Caco-2 (cell line): ENCODE results near the gene TMEM222. TPM values are rescaled to one million over a fixed set of nuclear protein-coding genes. Genes with fewer than 3 reads are reported as not detected.

Experiments used
- BruUV-seq: library from RNA; stranded (reverse); fragments of 400-500 nt; replicated peaks from 2 replicates; lab custom pipeline; 2021; lab: Mats Ljungman, UMichigan
- CTCF ChIA-PET: fragments of 300-600 bp; sonication (Branson Sonifier 250); formaldehyde crosslinking; loops from one replicate; lab custom pipeline; 2022; ENCODE audit warnings: antibody characterized with exemption; lab: Charles Lee
- POLR2A ChIA-PET: fragments of 300-600 bp; sonication (Branson Sonifier 250); formaldehyde crosslinking; loops from one replicate; lab custom pipeline; 2022; ENCODE audit warnings: antibody characterized with exemption; lab: Charles Lee
- DNase-seq, 2 experiments: peaks; one replicate each; pipeline versions ENCODE4 v3.0.0 to v3.0.0-alpha.2; 2020 to 2022
- H3K27me3 ChIP-seq: replicated peaks from 2 replicates; pipeline ENCODE4 v1.6.0; 2011; ENCODE audit warnings: low read length; ENCODE audit not compliant: control insufficient read depth, insufficient read depth
- H3K36me3 ChIP-seq: 2 replicates; pipeline ENCODE4 v1.5.1; 2011; ENCODE audit warnings: low read length; ENCODE audit not compliant: control insufficient read depth, insufficient read depth
- H3K4me1 ChIP-seq: fragments of 250-450 bp; sonication (Bioruptor Pico); 2 replicates; pipeline ENCODE4 v1.5.1; 2020; ENCODE audit warnings: mild to moderate bottlenecking
- H3K4me3 ChIP-seq: 2 replicates; pipeline ENCODE4 v1.5.1; 2011; ENCODE audit warnings: low read depth, mild to moderate bottlenecking, control low read depth, low read length
- H3K9me3 ChIP-seq: fragments of 250-450 bp; sonication (Bioruptor Pico); 2 replicates; pipeline ENCODE4 v1.5.1; 2020; ENCODE audit warnings: mild to moderate bottlenecking, moderate library complexity
- H3K27ac Mint-ChIP-seq: one replicate; pipeline ENCODE4 v1.8.0; 2022; ENCODE audit warnings: mixed read lengths; ENCODE audit not compliant: unreplicated experiment
- H3K27me3 Mint-ChIP-seq: one replicate; pipeline ENCODE4 v1.8.0; 2022; ENCODE audit warnings: mixed read lengths; ENCODE audit not compliant: insufficient read depth, unreplicated experiment
- H3K36me3 Mint-ChIP-seq: one replicate; pipeline ENCODE4 v1.8.0; 2022; ENCODE audit warnings: mild to moderate bottlenecking, mixed read lengths; ENCODE audit not compliant: insufficient read depth, unreplicated experiment
- H3K4me1 Mint-ChIP-seq: one replicate; pipeline ENCODE4 v1.8.0; 2022; ENCODE audit warnings: low read depth, mixed read lengths; ENCODE audit not compliant: unreplicated experiment
- H3K4me3 Mint-ChIP-seq: one replicate; pipeline ENCODE4 v1.8.0; 2022; ENCODE audit warnings: mild to moderate bottlenecking, moderate library complexity, mixed read lengths; ENCODE audit not compliant: unreplicated experiment
- H3K9me3 Mint-ChIP-seq: one replicate; pipeline ENCODE4 v1.8.0; 2022; ENCODE audit warnings: mixed read lengths; ENCODE audit not compliant: unreplicated experiment
- intact Hi-C: fragments of 100-400 bp; cut with micrococcal nuclease; formaldehyde crosslinking; loops from one replicate; pipeline ENCODE4 v1.10.0; 2022; ENCODE audit not compliant: unreplicated experiment
- total RNA-seq: library from RNA; stranded (reverse); gene quantifications from 2 replicates; pipeline ENCODE4 v1.2.3, GENCODE V29; 2022
- TF ChIP-seq, protein P1 (sequence below), 2 experiments: fragments of 200-600 bp in 1 of 2; IDR thresholded peaks; 1 replicate in 1 of 2; 2 replicates in 1 of 2; pipeline versions ENCODE4 v1.5.1 to v1.8.0; 2011 to 2022; ENCODE audit warnings: antibody characterized with exemption in 1 of 2, control low read depth in 1 of 2, inconsistent platforms in 1 of 2, low read depth in 1 of 2, low read length in 1 of 2, mild to moderate bottlenecking in 1 of 2, moderate library complexity in 1 of 2; ENCODE audit not compliant: insufficient read depth in 1 of 2, severe bottlenecking in 1 of 2, unreplicated experiment in 1 of 2

The TMEM222 gene
- total RNA-seq, 1 experiment from 2014 or later, result 32.3 TPM

DNA sequence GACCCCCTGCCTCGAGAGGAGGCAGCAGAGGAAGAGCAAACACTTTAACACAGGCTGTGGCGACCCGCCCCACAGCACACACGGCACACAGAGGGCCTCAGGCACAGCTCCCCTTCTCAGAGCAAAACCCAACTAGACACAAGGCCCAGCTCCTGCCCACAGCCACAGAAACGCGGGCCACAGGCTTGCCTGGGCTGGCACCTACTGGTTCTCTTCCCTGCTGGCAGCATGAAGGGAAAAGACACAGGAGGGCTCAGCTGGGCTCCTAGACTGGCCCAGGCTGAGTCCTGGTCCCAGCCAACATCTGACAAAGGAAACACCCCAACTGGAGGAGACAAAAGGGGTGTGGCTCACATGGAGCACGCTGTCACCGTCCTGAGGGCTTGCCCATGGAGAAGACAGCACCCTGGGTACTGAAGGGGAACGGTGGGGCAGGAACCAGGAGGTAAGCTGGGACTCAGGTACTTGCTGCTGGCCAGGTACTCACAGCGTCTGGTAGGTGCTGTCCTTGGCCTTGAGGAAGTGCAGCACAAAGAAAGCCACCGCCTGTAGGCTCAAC, 57.7 kb downstream of the TMEM222 start:
- Mint-ChIP-seq H3K27ac (no peak overlapping the region), H3K9me3 (no peaks in the 10 kb centered on the region), H3K27me3 (no peaks in the 10 kb centered on the region), H3K4me3 (no peak overlapping the region), H3K4me1 (no peaks in the 10 kb centered on the region), H3K36me3 (no peaks in the 10 kb centered on the region)
- intact Hi-C loops, result no loop called here
- H3K4me3 ChIP-seq, result no peak overlapping the region
- TF ChIP-seq, protein P1, sequence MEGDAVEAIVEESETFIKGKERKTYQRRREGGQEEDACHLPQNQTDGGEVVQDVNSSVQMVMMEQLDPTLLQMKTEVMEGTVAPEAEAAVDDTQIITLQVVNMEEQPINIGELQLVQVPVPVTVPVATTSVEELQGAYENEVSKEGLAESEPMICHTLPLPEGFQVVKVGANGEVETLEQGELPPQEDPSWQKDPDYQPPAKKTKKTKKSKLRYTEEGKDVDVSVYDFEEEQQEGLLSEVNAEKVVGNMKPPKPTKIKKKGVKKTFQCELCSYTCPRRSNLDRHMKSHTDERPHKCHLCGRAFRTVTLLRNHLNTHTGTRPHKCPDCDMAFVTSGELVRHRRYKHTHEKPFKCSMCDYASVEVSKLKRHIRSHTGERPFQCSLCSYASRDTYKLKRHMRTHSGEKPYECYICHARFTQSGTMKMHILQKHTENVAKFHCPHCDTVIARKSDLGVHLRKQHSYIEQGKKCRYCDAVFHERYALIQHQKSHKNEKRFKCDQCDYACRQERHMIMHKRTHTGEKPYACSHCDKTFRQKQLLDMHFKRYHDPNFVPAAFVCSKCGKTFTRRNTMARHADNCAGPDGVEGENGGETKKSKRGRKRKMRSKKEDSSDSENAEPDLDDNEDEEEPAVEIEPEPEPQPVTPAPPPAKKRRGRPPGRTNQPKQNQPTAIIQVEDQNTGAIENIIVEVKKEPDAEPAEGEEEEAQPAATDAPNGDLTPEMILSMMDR (IDR thresholded peaks at IDR 0.05; ENCODE audit: insufficient read depth in 1 of 2, low read depth in 1 of 2, low read length in 1 of 2, severe bottlenecking in 1 of 2, unreplicated experiment in 1 of 2), result no peak
- POLR2A ChIA-PET, result no interaction called here
- no peak for DNase-seq
- no peaks in the 10 kb centered on the region for H3K9me3 ChIP-seq
- CTCF ChIA-PET, result interaction anchor here (0.6 kb wide), 1 partner anchor 14 kb away, joined by 4 read pairs; no protein-coding TSS in a partner anchor
- no peaks in the 10 kb centered on the region for H3K36me3 ChIP-seq
- no peaks in the 10 kb centered on the region for H3K4me1 ChIP-seq
- no TSS peak for BruUV-seq
- H3K27me3 ChIP-seq, result no peaks in the 10 kb centered on the region

DNA sequence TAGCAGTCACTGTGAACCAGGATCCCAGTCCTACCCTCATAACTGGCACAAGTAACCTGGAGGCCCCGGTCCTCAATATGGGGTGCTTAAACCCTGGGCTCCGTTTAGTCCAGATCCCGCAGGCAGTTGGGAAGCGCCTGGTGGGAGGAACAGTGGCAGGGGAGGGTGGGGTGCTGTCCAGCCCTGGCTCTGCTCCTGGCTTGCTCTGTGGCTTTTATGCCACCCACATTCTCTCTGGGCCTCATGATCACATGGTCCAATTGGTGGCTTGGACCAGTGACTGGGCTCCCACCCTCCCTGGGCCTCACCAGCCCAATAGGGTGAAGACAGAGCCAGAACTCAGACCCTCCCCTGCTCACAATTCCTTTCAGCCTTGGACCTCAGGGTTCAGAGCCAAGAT, 58.3 kb downstream of the TMEM222 start:
- Mint-ChIP-seq H3K4me1 (no peaks in the 10 kb centered on the region), H3K36me3 (no peaks in the 10 kb centered on the region), H3K4me3 (no peak overlapping the region), H3K9me3 (no peaks in the 10 kb centered on the region), H3K27me3 (no peaks in the 10 kb centered on the region), H3K27ac (no peak overlapping the region)
- ChIA-PET CTCF (interaction anchor here (0.6 kb wide), 1 partner anchor 15 kb away, joined by 4 read pairs; no protein-coding TSS in a partner anchor), POLR2A (no interaction called here)
- no peak for DNase-seq
- Histone ChIP-seq H3K4me3 (no peak overlapping the region), H3K27me3 (no peaks in the 10 kb centered on the region), H3K4me1 (no peaks in the 10 kb centered on the region), H3K36me3 (no peaks in the 10 kb centered on the region), H3K9me3 (no peaks in the 10 kb centered on the region)
- TF ChIP-seq, protein P1 (IDR thresholded peaks at IDR 0.05; ENCODE audit: insufficient read depth in 1 of 2, low read depth in 1 of 2, low read length in 1 of 2, severe bottlenecking in 1 of 2, unreplicated experiment in 1 of 2), result no peak
- intact Hi-C loops, result no loop called here
- no TSS peak for BruUV-seq

DNA sequence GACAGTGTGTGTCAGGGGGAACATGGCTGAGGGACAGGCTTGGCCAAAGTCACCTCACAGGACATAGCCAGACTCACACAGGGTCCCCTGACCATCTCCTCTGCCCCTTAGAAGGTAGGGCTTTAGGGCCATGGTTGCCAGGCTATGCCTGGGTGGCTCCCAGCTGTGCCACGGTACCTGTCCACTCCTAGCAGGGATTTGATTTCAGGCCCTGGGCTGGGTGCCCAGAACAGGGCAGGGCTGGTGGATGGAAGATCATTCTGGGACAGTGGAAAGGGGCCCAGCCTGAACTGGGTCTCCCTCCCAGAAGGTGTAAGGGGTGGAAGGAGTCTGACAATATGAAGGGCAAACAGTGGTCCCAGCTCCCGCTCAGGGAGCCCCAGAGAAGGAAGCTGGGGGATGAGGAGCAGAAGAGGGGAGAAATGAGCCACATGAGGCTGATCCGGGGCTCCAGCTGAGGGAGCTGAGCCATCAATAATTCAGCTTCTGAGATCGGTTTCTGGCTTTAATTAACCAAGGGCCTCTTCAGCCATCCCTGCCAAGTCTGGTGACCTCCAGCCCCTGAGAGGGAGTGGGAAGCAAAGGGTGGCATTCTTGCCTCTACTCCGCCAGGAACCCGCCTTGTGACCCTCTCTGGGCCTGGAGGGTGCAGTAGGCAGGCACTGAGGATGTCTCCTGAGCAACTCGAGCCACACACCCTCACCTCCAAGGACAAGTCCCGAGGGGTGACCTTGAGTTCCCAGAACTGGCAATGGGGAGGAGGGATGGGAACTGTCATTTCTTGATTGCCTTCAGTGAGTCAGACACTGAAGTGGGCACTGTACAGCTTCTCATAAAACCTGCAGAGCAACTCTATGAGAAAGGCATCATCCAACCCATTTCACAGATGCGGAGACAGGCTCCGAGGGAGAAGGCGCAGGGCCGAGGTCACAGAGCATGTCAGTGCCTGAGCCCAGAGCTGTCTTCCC, 59.1 kb downstream of the TMEM222 start:
- H3K27me3 Mint-ChIP-seq, result no peaks in the 10 kb centered on the region
- Histone ChIP-seq H3K9me3 (no peaks in the 10 kb centered on the region), H3K36me3 (no peaks in the 10 kb centered on the region), H3K4me3 (no peak overlapping the region), H3K27me3 (no peaks in the 10 kb centered on the region), H3K4me1 (no peaks in the 10 kb centered on the region)
- DNase-seq, result no peak
- TF ChIP-seq, protein P1 (IDR thresholded peaks at IDR 0.05; ENCODE audit: insufficient read depth in 1 of 2, low read depth in 1 of 2, low read length in 1 of 2, severe bottlenecking in 1 of 2, unreplicated experiment in 1 of 2), result no peak
- POLR2A ChIA-PET, result no interaction called here
- H3K4me1 Mint-ChIP-seq, result no peaks in the 10 kb centered on the region
- H3K4me3 Mint-ChIP-seq, result no peak overlapping the region
- no peaks in the 10 kb centered on the region for H3K36me3 Mint-ChIP-seq
- no TSS peak for BruUV-seq
- CTCF ChIA-PET, result interaction anchor here (0.6 to 1.1 kb wide), 2 partner anchors 14 to 85 kb away, joined by 3 read pairs; no protein-coding TSS in a partner anchor
- intact Hi-C loops, result no loop called here
- H3K9me3 Mint-ChIP-seq, result no peaks in the 10 kb centered on the region
- H3K27ac Mint-ChIP-seq, result peak overlapping the region; percentile 7
